ENCODE measurements around the gene PIPOX.

The PIPOX gene

DNA sequence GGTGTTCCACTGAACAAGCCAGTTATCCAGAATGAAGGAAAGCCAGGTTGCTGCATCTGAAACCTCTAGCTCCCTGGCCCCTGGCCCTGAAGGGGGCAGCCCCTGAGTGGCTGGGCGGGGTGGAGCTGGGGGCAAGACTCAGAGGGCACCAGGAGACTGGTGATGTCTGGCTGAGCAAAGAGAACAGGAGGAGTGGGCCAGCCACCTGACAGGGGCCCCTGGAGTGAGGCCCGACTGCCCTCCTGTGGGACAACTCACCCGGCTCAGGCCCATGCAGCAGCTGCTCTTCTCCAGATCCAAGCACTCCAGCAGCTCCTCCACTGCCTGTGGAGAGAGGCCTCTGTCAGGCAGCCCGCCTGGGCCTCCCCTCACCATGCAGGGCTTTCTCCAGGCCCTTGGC is 60.4 kb downstream of the PIPOX start:
- no peak for DNase-seq
